ENCODE results near the gene EXOSC6.
"Not testable (repeated sequence)": the region's sequence is repeated elsewhere in the genome, so short reads cannot be mapped to it uniquely, and the experiment has no call there.

EXOSC6 gene

GRCh38 chr16:70254180-70254964 lies 2.6 kb upstream of the EXOSC6 start:
- DNase-seq: no peak

GRCh38 chr16:70253291-70254106 lies 1.8 kb upstream of the EXOSC6 start:
- no peak for DNase-seq

GRCh38 chr16:70252355-70252988 lies 732 bp upstream of the EXOSC6 start:
- no peak for DNase-seq

DNA sequence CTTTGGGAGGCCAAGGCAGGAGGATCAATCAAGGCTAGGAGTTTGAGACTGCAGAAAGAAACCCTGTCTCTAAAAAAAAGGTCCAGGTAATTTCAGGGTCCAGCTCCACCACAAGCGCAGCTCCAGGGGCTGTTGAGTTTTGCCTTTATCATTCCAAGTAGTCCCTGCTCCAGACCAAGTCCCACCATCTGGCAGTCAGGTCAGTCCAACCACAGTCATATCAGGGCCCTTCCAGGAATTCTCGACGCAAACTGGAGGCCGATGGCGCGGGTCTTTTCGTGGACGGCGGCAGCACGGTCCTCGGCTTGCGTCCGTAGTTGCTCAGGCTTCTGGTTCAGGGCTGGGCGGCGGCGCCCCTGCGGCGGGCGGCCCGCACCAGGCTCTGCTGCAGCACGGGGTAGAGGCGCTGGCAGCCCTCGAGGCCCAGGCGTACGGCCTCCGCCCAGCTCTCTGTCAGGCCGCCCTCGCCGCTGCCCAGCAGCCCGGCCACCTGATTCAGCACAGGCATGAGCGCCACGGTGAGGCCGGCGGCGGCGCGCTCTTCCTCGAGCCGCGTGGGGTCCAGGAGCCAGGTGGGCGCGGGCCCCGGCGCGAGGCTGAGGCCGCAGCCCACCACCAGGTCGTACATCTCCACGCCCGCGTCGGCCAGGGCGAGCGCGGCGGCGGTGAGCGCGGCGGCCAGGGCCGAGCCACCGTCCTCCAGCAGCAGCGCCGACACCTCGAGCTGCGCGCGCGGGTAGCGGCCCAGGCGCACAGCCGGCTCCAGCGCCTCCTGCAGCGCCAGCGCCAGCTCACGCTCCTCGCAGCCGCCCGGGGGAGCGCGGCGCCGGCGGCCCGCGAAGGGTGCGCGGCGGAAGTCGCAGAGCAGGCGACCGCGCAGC lies 752 bp downstream of the EXOSC6 start:
- no peak for DNase-seq

DNA sequence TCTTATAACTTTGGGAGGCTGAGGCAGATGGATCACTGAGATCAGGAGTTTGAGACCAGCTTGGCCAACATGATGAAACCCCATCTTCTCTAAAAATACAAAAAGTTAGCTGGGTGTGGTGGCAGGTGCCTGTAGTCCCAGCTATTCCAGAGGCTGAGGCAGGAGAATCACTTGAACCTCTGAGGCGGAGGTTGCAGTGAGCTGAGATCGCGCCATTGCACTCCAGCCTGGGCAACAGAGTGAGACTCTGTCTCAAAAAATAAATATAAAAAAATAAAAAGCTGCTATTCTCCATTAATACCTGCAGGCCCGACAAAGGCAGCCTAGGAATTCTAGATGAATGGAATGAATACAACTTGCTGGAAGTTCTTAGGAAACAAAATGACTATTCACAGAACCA lies 2.0 kb downstream of the EXOSC6 start:
- not testable (repeated sequence) for DNase-seq

DNA sequence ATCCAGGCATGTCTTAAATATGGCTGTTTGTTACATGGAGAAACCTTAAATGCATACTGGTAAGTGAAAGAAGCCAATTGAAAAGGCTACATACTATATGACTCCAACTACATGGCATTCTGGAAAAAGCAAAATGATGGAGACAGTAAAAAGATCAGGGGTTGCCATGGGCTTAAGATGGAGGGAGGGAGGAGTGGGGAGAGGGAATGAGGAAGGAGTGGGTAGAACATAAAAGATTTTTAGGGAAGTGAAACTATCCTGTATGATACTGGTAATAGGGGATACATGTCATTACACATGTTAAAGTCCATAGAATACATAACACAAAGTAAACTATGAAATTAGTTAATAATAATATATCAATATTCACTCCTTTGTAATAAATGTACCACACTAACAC lies 13.0 kb downstream of the EXOSC6 start:
- DNase-seq: not testable (repeated sequence)

GRCh38 chr16:70231831-70232230 lies 19.9 kb downstream of the EXOSC6 start:
- not testable (repeated sequence) for DNase-seq

GRCh38 chr16:70226024-70226423 lies 25.7 kb downstream of the EXOSC6 start:
- DNase-seq: not testable (repeated sequence)

DNA sequence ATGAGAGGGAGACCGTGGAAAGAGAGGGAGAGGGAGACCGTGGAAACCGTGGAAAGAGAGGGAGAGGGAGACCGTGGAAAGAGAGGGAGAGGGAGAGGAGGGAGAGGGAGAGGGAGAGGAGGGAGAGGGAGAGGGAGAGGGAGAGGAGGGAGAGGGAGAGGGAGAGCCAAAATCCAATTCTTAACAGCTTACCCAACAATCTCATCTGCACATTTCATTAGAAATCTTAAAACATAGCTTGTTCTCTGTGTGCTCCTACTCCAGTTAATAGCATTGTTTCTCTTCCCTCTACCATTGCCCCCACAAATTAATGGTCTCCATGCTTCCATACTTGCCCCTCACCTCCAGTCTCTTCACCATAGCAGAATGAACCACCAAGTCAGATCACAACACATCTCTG lies 26.3 kb downstream of the EXOSC6 start:
- not testable (repeated sequence) for DNase-seq

DNA sequence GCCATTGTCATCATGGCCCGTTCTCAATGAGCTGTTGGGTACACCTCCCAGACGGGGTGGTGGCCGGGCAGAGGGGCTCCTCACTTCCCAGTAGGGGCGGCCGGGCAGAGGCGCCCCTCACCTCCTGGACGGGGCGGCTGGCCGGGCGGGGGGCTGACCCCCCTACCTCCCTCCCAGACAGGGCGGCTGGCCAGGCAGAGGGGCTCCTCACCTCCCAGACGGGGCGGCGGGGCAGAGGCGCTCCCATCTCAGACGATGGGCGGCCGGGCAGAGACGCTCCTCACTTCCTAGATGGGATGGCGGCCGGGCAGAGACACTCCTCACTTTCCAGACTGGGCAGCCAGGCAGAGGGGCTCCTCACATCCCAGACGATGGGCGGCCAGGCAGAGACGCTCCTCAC lies 27.1 kb downstream of the EXOSC6 start:
- not testable (repeated sequence) for DNase-seq

- DNase-seq: not testable (repeated sequence)
These were observed 27.7 kb downstream of the EXOSC6 start for GRCh38 chr16:70223971-70224513.

DNA sequence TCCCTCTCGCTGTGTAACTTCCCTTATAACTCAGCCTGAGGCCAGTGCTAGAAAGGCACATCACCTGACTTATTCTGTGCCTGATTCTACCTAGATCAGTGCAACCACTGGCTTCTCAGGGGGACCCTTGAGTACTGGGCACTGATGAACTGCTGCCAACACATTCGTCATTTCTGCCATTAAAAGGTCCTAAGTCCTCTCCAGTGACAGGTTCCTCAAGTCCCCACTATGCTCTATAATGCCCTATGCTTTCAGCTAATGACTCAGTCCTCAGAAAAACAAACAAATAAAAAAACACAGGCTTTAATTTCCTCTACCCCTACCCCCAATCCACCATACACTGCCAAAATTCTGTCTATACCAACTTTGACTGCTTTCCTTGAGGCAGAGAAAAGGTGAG lies 28.5 kb downstream of the EXOSC6 start:
- DNase-seq: not testable (repeated sequence)

DNA sequence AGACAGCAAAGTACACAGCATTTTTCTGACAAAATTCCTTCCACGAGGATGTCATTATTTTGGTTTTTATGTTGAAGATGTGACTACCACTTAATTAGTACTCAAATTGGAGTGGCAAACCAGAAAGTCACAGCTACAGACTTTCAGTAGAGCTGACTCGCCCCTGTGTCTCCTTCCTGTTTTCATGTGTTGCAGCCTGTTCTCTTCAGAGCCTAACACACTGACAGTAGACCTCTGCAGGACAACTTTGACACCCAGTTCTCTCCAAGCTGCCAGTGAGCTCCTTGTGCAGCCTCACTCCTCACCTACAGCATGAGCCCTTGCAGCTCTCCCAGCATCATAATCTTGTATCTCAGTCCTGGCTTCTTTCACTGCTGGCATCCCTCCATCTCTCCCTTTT lies 29.2 kb downstream of the EXOSC6 start:
- DNase-seq: not testable (repeated sequence)

GRCh38 chr16:70218586-70218985 lies 33.2 kb downstream of the EXOSC6 start:
- not testable (repeated sequence) for DNase-seq

GRCh38 chr16:70206382-70206781 lies 45.4 kb downstream of the EXOSC6 start:
- DNase-seq: not testable (repeated sequence)

DNA sequence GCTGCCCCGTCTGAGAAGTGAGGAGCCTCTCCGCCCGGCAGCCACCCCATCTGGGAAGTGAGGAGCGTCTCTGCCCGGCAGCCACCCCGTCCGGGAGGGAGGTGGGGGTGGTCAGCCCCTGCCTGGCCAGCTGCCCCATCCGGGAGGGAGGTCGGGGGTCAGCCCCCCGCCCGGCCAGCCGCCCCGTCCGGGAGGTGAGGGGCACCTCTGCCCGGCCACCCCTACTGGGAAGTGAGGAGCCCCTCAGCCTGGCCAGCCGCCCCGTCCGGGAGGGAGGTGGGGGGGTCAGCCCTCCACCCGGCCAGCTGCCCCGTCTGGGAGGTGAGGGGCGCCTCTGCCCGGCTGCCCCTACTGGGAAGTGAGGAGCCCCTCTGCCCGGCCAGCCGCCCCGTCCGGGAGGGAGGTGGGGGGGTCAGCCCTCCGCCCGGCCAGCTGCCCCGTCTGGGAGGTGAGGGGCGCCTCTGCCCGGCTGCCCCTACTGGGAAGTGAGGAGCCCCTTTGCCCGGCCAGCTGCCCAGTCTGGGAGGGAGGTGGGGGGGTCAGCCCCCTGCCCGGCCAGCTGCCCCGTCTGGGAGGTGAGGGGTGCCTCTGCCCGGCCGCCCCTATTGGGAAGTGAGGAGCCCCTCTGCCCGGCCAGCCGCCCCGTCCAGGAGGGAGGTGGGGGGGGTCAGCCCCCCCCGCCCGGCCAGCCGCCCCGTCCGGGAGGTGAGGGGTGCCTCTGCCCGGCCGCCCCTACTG lies 46.9 kb downstream of the EXOSC6 start:
- not testable (repeated sequence) for DNase-seq

DNA sequence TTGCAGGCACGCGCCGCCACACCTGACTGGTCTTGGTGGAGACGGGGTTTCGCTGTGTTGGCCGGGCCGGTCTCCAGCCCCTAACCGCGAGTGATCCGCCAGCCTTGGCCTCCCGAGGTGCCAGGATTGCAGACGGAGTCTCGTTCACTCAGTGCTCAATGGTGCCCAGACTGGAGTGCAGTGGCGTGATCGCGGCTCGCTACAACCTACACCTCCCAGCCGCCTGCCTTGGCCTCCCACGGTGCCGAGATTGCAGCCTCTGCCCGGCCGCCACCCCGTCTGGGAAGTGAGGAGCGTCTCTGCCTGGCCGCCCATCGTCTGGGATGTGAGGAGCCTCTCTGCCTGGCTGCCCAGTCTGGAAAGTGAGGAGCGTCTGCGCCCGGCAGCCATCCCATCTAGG lies 47.7 kb downstream of the EXOSC6 start:
- DNase-seq: not testable (repeated sequence)

DNA sequence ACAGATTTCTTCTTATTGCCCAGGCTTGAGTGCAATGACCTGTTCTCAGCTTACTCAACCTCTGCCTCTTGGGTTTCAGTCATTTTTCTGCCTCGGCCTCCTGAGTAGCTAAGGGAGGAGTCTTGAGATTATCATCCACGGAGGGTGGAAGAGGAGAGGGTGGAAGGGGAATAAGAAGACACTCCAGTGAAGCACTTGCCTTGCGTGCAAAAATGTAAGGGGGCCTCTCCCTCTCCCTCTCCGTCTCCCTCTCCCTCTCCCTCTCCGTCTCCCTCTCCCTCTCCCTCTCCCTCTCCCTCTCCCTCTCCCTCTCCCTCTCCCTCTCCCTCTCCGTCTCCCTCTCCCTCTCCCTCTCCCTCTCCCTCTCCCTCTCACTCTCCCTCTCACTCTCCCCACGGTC lies 48.2 kb downstream of the EXOSC6 start:
- not testable (repeated sequence) for DNase-seq

DNA sequence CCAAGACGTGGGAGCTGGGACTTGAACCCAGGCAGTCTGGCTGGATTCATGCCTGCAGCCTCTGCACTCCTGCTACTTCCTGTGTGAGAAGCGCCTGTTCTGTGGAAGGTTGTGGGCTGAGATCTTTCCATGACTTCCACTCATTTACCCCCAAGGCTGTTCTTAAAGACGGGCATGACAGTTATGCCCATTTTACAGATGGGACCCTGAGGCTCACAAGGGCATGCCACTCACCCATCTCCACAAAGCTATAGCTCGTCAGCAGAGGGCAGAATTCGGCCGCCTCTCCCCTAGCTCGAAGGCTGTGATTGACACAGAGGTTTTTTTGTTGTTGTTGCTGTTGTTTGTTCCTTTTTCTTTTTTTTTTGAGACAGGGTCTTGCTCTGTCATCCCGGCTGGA lies 51.7 kb downstream of the EXOSC6 start:
- DNase-seq: not testable (repeated sequence)

DNA sequence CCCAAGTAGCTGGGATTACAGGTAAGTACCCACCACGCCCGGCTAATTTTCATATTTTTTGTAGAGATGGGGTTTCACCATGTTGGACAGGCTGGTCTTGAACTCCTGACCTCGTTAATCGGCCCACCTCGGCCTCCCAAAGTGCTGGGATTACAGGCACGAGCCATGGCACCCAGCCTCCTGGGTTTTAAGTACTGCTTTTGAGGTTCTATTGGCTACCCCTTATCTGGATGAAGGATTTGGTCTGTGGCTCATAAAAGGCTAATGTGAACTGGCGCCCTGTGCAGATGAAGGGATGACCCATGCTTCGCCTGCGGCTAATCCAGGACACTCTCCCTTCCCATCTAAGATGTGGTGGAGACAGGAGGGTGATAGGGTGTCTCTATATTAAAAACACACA lies 52.6 kb downstream of the EXOSC6 start:
- not testable (repeated sequence) for DNase-seq

DNA sequence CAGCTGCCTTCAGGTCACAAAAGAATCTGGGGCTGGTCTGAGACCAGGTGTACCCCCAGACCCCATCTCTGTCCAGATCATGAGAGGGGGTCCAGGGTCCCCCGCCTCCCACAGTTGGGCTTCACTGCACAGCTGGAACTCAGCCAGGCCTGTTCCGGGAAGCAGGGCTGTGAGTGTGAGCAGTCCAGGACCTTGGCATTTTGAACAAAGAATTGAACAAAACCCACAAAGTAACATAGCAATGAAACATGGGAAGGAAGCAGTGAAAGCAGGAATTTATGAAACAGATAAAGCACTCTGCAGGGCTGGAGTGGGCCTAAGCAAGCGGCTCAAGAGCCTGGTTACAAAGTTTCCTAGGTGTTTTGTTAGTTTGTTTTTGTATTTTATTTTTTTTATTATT lies 53.1 kb downstream of the EXOSC6 start:
- DNase-seq: not testable (repeated sequence)

Data from T1000 (cell line).